ENCODE data around the gene LY86.
"Not testable (repeated sequence)": the region's sequence is repeated elsewhere in the genome, so short reads cannot be mapped to it uniquely, and the experiment has no call there.

The LY86 gene

GRCh38 chr6:6596529-6597328 is 8.2 kb downstream of the LY86 start:
- no peak for DNase-seq

- no peak for DNase-seq
Observed at GRCh38 chr6:6597682-6598081, 9.2 kb downstream of the LY86 start.

GRCh38 chr6:6599468-6599873 is 11.0 kb downstream of the LY86 start:
- no peak for DNase-seq

GRCh38 chr6:6600875-6601274 is 12.4 kb downstream of the LY86 start:
- DNase-seq: no peak

GRCh38 chr6:6602262-6602661 is 13.7 kb downstream of the LY86 start:
- no peak for DNase-seq

- DNase-seq: no peak
Observed at GRCh38 chr6:6603317-6603716, 14.8 kb downstream of the LY86 start.

GRCh38 chr6:6604015-6604414 is 15.5 kb downstream of the LY86 start:
- no peak for DNase-seq

GRCh38 chr6:6604566-6604965 is 16.0 kb downstream of the LY86 start:
- DNase-seq: no peak

- no peak for DNase-seq
Observed at GRCh38 chr6:6605873-6606272, 17.4 kb downstream of the LY86 start.

- not testable (repeated sequence) for DNase-seq
Observed at GRCh38 chr6:6606391-6607030, 18.0 kb downstream of the LY86 start.

- no peak for DNase-seq
Observed at GRCh38 chr6:6609450-6609849, 20.9 kb downstream of the LY86 start.

GRCh38 chr6:6610031-6610591 is 21.6 kb downstream of the LY86 start:
- DNase-seq: no peak

- no peak for DNase-seq
Observed at GRCh38 chr6:6611486-6611885, 23.0 kb downstream of the LY86 start.

GRCh38 chr6:6612308-6612707 is 23.8 kb downstream of the LY86 start:
- DNase-seq: no peak

GRCh38 chr6:6613103-6613718 is 24.7 kb downstream of the LY86 start:
- not testable (repeated sequence) for DNase-seq

- DNase-seq: no peak
Observed at GRCh38 chr6:6614096-6614982, 25.8 kb downstream of the LY86 start.

- no peak for DNase-seq
Observed at GRCh38 chr6:6614983-6615349, 26.4 kb downstream of the LY86 start.

GRCh38 chr6:6616656-6617055 is 28.1 kb downstream of the LY86 start:
- no peak for DNase-seq

GRCh38 chr6:6619021-6619794 is 30.7 kb downstream of the LY86 start:
- no peak for DNase-seq

GRCh38 chr6:6620766-6621425 is 32.4 kb downstream of the LY86 start:
- no peak for DNase-seq

- no peak for DNase-seq
Observed at GRCh38 chr6:6622501-6622900, 34.0 kb downstream of the LY86 start.

Data from GOT3 (cell line).